Mesothelial cell of epicardium (in vitro differentiated cells): ENCODE data around the gene MLC1. TPM values are rescaled to one million over a fixed set of nuclear protein-coding genes. Genes with fewer than 3 reads are reported as not detected.

ENCODE experiments used
- DNase-seq, 2 experiments: peaks; one replicate each; pipeline ENCODE4 v3.0.0; 2021; ENCODE audit warnings: low spot score in 2 of 2; ENCODE audit not compliant: unreplicated experiment in 2 of 2
- H3K27ac Mint-ChIP-seq: 2 replicates; pipeline ENCODE4 v1.8.0; 2021; ENCODE audit warnings: mixed read lengths
- H3K27me3 Mint-ChIP-seq: 2 replicates; pipeline ENCODE4 v1.8.0; 2021; ENCODE audit warnings: low read depth, mixed read lengths
- H3K36me3 Mint-ChIP-seq: 2 replicates; pipeline ENCODE4 v1.8.0; 2021; ENCODE audit warnings: mixed read lengths
- H3K4me1 Mint-ChIP-seq: 2 replicates; pipeline ENCODE4 v1.8.0; 2021; ENCODE audit warnings: mixed read lengths
- H3K4me3 Mint-ChIP-seq: 2 replicates; pipeline ENCODE4 v1.8.0; 2021; ENCODE audit warnings: mild to moderate bottlenecking, moderate library complexity, mixed read lengths
- H3K9me3 Mint-ChIP-seq: 2 replicates; pipeline ENCODE4 v1.8.0; 2021; ENCODE audit warnings: mixed read lengths
- CTCF ChIP-seq: fragments of 200-600 bp; sonication (generic); IDR thresholded peaks from one replicate; pipeline ENCODE4 v1.5.0; 2021; ENCODE audit warnings: antibody characterized with exemption; ENCODE audit not compliant: unreplicated experiment
- total RNA-seq: library from RNA; stranded (reverse); gene quantifications from 3 replicates; pipeline ENCODE4 v1.2.1, GENCODE V29; 2021

MLC1 gene
- total RNA-seq, 1 donor from 2014 or later: 2.1 TPM

- Mint-ChIP-seq H3K27ac (no peak overlapping the region), H3K4me3 (no peak overlapping the region), H3K27me3 (no peaks in the 10 kb centered on the region), H3K36me3 (no peaks in the 10 kb centered on the region), H3K4me1 (peaks cover 17% of the 10 kb centered on the region), H3K9me3 (no peaks in the 10 kb centered on the region)
- DNase-seq: no peak
- TF ChIP-seq CTCF: no peak
Observed at GRCh38 chr22:50101870-50102565, 16.8 kb upstream of the MLC1 start.

GRCh38 chr22:50098052-50098451 is 12.8 kb upstream of the MLC1 start:
- Mint-ChIP-seq H3K9me3 (no peaks in the 10 kb centered on the region), H3K27ac (no peak overlapping the region), H3K27me3 (peaks cover 4% of the 10 kb centered on the region), H3K36me3 (no peaks in the 10 kb centered on the region), H3K4me3 (no peak overlapping the region), H3K4me1 (no peaks in the 10 kb centered on the region)
- no peak for DNase-seq
- TF ChIP-seq CTCF: no peak

- Mint-ChIP-seq H3K4me1 (peaks cover 9% of the 10 kb centered on the region), H3K27me3 (peaks cover 6% of the 10 kb centered on the region), H3K9me3 (no peaks in the 10 kb centered on the region), H3K4me3 (no peak overlapping the region), H3K27ac (no peak overlapping the region), H3K36me3 (no peaks in the 10 kb centered on the region)
- no peak for TF ChIP-seq CTCF
- no peak for DNase-seq
Observed at GRCh38 chr22:50092342-50092741, 7.1 kb upstream of the MLC1 start.

DNA sequence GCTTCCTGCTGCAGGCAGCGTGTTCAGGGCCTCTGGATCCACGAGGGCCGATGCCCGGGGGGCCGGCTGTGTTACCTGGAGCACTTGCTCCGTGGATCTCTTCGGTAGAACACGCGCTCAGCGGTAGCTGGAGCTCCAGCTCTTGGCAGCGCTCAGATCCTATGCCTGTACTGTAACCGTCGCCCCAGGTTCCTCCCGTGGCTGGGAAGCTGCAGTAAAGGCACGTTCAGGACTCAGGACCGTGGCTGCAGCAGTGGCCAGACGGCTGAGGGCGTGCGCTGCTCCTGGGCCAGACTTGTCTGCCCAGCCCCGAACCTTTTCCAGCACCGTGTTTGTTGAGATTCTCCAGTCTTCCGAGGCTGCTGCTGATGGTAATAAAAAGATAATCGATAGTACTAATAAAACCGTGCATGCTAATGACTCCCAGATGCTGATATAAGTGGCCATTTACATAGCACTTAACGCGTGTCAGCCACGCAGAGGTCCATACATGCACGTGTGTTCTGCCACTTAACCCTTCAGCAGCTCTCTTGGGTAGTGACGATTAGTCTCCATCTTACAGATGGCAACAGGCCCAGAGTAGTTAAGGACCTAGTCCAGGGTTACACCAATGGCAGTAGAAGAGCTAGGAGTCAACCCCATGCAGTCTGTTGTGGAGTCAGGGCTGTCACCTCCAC is 6.0 kb upstream of the MLC1 start:
- Mint-ChIP-seq H3K27ac (no peak overlapping the region), H3K4me3 (no peak overlapping the region), H3K27me3 (peaks cover 3% of the 10 kb centered on the region), H3K36me3 (no peaks in the 10 kb centered on the region), H3K9me3 (no peaks in the 10 kb centered on the region), H3K4me1 (peaks cover 12% of the 10 kb centered on the region)
- no peak for DNase-seq
- no peak for TF ChIP-seq CTCF

DNA sequence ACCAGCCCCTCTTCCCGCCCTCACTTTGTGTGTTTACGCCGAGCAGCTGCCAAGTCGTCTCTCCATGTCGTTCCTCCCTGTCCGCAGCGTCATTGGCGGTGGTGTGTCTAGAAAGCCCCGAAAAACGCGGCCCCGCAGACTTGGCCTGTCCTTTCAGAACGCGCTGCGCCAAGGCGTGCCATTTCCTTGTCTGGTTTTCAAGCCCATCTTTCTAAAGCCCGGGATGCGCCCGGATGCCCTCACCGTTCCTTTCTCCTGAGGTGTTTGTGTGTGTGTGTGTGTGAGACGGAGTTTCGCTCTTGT is 5.1 kb upstream of the MLC1 start:
- no peak overlapping the region for H3K4me3 Mint-ChIP-seq
- DNase-seq: no peak
- H3K9me3 Mint-ChIP-seq: no peaks in the 10 kb centered on the region
- H3K27ac Mint-ChIP-seq: no peak overlapping the region
- H3K4me1 Mint-ChIP-seq: peaks cover 16% of the 10 kb centered on the region
- H3K27me3 Mint-ChIP-seq: peaks cover 3% of the 10 kb centered on the region
- no peak for TF ChIP-seq CTCF
- no peaks in the 10 kb centered on the region for H3K36me3 Mint-ChIP-seq
